GM19328 (cell line): ENCODE data around the gene USP17L28.
"Not testable (repeated sequence)": the region's sequence is repeated elsewhere in the genome, so short reads cannot be mapped to it uniquely, and the experiment has no call there.

ENCODE experiments used
- ATAC-seq: cut with Tn5 transposase; IDR thresholded peaks from one replicate; pipeline ENCODE4 v1.9.1; 2021; ENCODE audit warnings: mild to moderate bottlenecking, moderate library complexity; ENCODE audit not compliant: unreplicated experiment

Gene USP17L28

GRCh38 chr4:9348593-9348992, at the start of gene USP17L28:
TSS of gene USP17L28 (plus strand) at chr4:9348893. CDS start at chr4:9348893, 0 bp downstream.
- ATAC-seq, result not testable (repeated sequence)

GRCh38 chr4:9324191-9324590, 24.5 kb upstream of the USP17L28 start:
- not testable (repeated sequence) for ATAC-seq

DNA sequence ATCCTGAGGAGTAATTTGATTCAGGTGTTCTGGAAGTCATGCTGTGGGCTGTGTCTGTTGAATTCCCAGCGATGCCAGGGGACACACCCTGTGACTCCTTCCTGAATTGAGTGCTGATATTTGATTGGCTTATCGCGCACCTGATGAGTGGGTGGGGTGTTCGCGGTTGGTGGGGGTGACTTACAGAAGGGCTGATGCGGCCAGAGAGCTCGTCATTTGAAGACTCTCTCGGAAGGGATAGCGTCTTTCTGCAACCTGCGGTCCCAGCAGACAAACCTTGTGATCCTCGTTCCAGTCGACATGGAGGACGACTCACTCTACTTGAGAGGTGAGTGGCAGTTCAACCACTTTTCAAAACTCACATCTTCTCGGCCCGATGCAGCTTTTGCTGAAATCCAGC, 23.8 kb upstream of the USP17L28 start, which contains the start of gene USP17L24:
Gene USP17L24 (plus strand): TSS at position 301 of the 400 bp plus-strand sequence. CDS start 0 bp downstream, at position 301.
- not testable (repeated sequence) for ATAC-seq

DNA sequence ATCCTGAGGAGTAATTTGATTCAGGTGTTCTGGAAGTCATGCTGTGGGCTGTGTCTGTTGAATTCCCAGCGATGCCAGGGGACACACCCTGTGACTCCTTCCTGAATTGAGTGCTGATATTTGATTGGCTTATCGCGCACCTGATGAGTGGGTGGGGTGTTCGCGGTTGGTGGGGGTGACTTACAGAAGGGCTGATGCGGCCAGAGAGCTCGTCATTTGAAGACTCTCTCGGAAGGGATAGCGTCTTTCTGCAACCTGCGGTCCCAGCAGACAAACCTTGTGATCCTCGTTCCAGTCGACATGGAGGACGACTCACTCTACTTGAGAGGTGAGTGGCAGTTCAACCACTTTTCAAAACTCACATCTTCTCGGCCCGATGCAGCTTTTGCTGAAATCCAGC, 19.1 kb upstream of the USP17L28 start, which contains the start of gene USP17L25:
Gene USP17L25 (plus strand): TSS at position 301 of the 400 bp plus-strand sequence. CDS start 0 bp downstream, at position 301.
- ATAC-seq, result not testable (repeated sequence)

DNA sequence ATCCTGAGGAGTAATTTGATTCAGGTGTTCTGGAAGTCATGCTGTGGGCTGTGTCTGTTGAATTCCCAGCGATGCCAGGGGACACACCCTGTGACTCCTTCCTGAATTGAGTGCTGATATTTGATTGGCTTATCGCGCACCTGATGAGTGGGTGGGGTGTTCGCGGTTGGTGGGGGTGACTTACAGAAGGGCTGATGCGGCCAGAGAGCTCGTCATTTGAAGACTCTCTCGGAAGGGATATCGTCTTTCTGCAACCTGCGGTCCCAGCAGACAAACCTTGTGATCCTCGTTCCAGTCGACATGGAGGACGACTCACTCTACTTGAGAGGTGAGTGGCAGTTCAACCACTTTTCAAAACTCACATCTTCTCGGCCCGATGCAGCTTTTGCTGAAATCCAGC, 14.3 kb upstream of the USP17L28 start, which contains the start of gene USP17L26:
Gene USP17L26 (plus strand): TSS at position 301 of the 400 bp plus-strand sequence. CDS start 0 bp downstream, at position 301.
- not testable (repeated sequence) for ATAC-seq

GRCh38 chr4:9339103-9339502, 9.6 kb upstream of the USP17L28 start, which contains the start of gene USP17L5:
TSS of gene USP17L5 (plus strand) at chr4:9339403. CDS start at chr4:9339403, 0 bp downstream.
- not testable (repeated sequence) for ATAC-seq

DNA sequence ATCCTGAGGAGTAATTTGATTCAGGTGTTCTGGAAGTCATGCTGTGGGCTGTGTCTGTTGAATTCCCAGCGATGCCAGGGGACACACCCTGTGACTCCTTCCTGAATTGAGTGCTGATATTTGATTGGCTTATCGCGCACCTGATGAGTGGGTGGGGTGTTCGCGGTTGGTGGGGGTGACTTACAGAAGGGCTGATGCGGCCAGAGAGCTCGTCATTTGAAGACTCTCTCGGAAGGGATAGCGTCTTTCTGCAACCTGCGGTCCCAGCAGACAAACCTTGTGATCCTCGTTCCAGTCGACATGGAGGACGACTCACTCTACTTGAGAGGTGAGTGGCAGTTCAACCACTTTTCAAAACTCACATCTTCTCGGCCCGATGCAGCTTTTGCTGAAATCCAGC, 4.8 kb upstream of the USP17L28 start, which contains the start of gene USP17L27:
Gene USP17L27 (plus strand): TSS at position 301 of the 400 bp plus-strand sequence. CDS start 0 bp downstream, at position 301.
- not testable (repeated sequence) for ATAC-seq

GRCh38 chr4:9350866-9351265, 2.2 kb downstream of the USP17L28 start:
- not testable (repeated sequence) for ATAC-seq

DNA sequence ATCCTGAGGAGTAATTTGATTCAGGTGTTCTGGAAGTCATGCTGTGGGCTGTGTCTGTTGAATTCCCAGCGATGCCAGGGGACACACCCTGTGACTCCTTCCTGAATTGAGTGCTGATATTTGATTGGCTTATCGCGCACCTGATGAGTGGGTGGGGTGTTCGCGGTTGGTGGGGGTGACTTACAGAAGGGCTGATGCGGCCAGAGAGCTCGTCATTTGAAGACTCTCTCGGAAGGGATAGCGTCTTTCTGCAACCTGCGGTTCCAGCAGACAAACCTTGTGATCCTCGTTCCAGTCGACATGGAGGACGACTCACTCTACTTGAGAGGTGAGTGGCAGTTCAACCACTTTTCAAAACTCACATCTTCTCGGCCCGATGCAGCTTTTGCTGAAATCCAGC, 4.6 kb downstream of the USP17L28 start, which contains the start of gene USP17L29:
Gene USP17L29 (plus strand): TSS at position 301 of the 400 bp plus-strand sequence. CDS start 0 bp downstream, at position 301.
- ATAC-seq, result not testable (repeated sequence)

DNA sequence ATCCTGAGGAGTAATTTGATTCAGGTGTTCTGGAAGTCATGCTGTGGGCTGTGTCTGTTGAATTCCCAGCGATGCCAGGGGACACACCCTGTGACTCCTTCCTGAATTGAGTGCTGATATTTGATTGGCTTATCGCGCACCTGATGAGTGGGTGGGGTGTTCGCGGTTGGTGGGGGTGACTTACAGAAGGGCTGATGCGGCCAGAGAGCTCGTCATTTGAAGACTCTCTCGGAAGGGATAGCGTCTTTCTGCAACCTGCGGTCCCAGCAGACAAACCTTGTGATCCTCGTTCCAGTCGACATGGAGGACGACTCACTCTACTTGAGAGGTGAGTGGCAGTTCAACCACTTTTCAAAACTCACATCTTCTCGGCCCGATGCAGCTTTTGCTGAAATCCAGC, 14.1 kb downstream of the USP17L28 start, which contains the start of gene USP17L30:
Gene USP17L30 (plus strand): TSS at position 301 of the 400 bp plus-strand sequence. CDS start 0 bp downstream, at position 301.
- ATAC-seq, result not testable (repeated sequence)

- not testable (repeated sequence) for ATAC-seq
Observed at GRCh38 chr4:9379881-9380280, 31.2 kb downstream of the USP17L28 start.

DNA sequence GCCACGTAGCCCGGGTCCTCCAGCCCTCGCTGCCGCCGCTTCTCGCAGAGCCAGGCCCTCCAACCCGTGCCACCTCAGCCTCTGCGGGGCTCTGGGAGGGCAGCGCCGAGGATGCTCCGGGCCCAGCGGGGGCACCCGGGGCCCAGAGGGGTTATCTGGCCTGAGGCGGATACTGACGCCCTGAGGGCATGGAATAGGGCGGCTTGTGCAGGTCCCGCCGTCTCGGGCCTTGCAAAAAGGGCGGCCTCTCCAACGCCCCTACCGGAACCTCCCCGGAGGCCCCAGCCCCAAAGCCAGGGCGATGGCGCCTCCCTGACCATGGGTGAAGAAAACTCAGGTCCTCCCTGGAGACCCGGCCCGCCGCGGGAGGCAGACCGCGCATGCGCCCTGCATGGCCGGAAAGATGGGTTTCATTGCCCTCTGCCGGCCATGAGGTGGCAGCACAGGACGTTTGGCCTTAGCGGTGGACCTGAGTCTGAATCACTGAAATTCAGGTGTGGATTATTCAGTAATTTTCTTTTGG, 32.4 kb downstream of the USP17L28 start:
- ATAC-seq, result not testable (repeated sequence)

DNA sequence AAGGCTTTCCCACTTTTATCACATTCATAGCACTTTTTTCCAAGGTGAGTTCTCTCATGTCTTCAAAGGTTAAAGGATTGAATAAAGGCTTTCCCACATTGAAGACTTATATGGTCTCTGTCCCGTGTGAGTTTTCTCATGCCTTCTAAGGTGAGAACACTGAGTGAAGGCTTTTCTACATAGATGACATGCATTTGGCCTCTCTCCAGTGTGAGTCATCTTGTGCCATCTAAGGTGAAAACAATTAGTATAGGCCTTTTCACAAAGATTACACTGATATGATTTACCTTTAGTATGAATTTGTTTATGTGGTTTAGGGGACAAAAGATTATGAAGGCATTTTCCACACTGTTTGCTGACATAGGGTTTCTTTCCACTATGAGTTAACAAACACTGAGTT, 35.4 kb downstream of the USP17L28 start:
- no peak for ATAC-seq

- ATAC-seq, result not testable (repeated sequence)
Observed at GRCh38 chr4:9389001-9389400, 40.3 kb downstream of the USP17L28 start.
